HG03565 (cell line): ENCODE data around the gene CYP2U1.
"Not testable (repeated sequence)": the region's sequence is repeated elsewhere in the genome, so short reads cannot be mapped to it uniquely, and the experiment has no call there.

Experiments
- ATAC-seq: cut with Tn5 transposase; IDR thresholded peaks from one replicate; pipeline ENCODE4 v1.9.1; 2021; ENCODE audit warnings: mild to moderate bottlenecking, moderate library complexity; ENCODE audit not compliant: unreplicated experiment

The CYP2U1 gene

GRCh38 chr4:107930821-107931774 lies at the start of gene CYP2U1:
CYP2U1 (plus strand) TSS chr4:107931549; CDS start chr4:107931644, 95 bp downstream.
- peak; percentile 88 for ATAC-seq

- no peak for ATAC-seq
Observed at GRCh38 chr4:107885865-107886264, 45.5 kb upstream of the CYP2U1 start.

GRCh38 chr4:107888237-107888636 lies 43.1 kb upstream of the CYP2U1 start:
- no peak for ATAC-seq

GRCh38 chr4:107890779-107891178 lies 40.6 kb upstream of the CYP2U1 start:
- ATAC-seq, result no peak

- ATAC-seq, result no peak
Observed at GRCh38 chr4:107891299-107891698, 40.0 kb upstream of the CYP2U1 start.

GRCh38 chr4:107893171-107894137 lies 37.9 kb upstream of the CYP2U1 start:
- ATAC-seq, result no peak

- ATAC-seq, result no peak
Observed at GRCh38 chr4:107894138-107894603, 37.2 kb upstream of the CYP2U1 start.

GRCh38 chr4:107896158-107896645 lies 35.1 kb upstream of the CYP2U1 start:
- no peak for ATAC-seq

GRCh38 chr4:107896646-107897045 lies 34.7 kb upstream of the CYP2U1 start:
- ATAC-seq, result no peak

- no peak for ATAC-seq
Observed at GRCh38 chr4:107897823-107898222, 33.5 kb upstream of the CYP2U1 start.

- no peak for ATAC-seq
Observed at GRCh38 chr4:107900067-107900466, 31.3 kb upstream of the CYP2U1 start.

- no peak for ATAC-seq
Observed at GRCh38 chr4:107900508-107900907, 30.8 kb upstream of the CYP2U1 start.

GRCh38 chr4:107901213-107901934 lies 30.0 kb upstream of the CYP2U1 start:
- no peak for ATAC-seq

- ATAC-seq, result peak; percentile 55
Observed at GRCh38 chr4:107902715-107903114, 28.6 kb upstream of the CYP2U1 start.

GRCh38 chr4:107905082-107905481 lies 26.3 kb upstream of the CYP2U1 start:
- not testable (repeated sequence) for ATAC-seq

- ATAC-seq, result no peak
Observed at GRCh38 chr4:107906458-107907100, 24.8 kb upstream of the CYP2U1 start.

- ATAC-seq, result no peak
Observed at GRCh38 chr4:107908377-107908776, 23.0 kb upstream of the CYP2U1 start.

- peak; percentile 94 for ATAC-seq
Observed at GRCh38 chr4:107913283-107913899, 18.0 kb upstream of the CYP2U1 start.

- ATAC-seq, result no peak
Observed at GRCh38 chr4:107915220-107915619, 16.1 kb upstream of the CYP2U1 start.
